GM12873 (cell line): ENCODE data around the gene CBX2.

Experiments used
- TF ChIP-seq, protein P1 (sequence below): IDR thresholded peaks from 2 replicates; pipeline ENCODE4 v1.5.1; 2012; ENCODE audit warnings: low read depth, mild to moderate bottlenecking, moderate library complexity, low read length, control low read depth; ENCODE audit not compliant: insufficient read depth; ENCODE audit errors: missing control alignments

CBX2 gene

DNA sequence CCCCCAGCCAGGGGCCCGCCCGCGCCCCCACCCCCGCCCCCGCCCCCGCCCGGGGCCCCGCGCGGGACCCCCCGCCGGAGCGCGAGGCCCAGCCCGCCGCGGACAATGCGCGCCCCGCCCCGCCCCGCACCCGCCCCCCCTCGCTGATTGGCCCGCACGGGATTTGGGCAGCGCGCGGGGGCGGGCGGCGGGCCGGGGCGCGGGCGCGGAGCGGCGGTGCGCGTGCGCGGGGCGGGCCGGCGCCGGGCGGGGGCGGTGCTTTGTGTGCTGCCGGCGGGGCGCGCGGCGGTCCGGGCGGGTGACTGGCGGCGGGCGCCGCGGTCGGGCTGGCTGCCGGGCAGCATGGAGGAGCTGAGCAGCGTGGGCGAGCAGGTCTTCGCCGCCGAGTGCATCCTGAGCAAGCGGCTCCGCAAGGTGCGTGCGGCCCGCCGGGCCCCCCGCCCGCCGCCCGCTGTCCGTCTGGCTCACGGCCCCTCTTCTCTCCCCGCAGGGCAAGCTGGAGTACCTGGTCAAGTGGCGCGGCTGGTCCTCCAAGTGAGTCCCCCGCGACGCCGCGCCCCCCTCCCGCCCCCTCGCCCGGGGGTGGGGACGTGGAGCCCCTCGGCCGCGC is at the start of gene CBX2:
CBX2 (plus strand) TSS at position 255 of the 610 bp plus-strand sequence; CDS start at position 343, 88 bp downstream.
- TF ChIP-seq, protein P1, sequence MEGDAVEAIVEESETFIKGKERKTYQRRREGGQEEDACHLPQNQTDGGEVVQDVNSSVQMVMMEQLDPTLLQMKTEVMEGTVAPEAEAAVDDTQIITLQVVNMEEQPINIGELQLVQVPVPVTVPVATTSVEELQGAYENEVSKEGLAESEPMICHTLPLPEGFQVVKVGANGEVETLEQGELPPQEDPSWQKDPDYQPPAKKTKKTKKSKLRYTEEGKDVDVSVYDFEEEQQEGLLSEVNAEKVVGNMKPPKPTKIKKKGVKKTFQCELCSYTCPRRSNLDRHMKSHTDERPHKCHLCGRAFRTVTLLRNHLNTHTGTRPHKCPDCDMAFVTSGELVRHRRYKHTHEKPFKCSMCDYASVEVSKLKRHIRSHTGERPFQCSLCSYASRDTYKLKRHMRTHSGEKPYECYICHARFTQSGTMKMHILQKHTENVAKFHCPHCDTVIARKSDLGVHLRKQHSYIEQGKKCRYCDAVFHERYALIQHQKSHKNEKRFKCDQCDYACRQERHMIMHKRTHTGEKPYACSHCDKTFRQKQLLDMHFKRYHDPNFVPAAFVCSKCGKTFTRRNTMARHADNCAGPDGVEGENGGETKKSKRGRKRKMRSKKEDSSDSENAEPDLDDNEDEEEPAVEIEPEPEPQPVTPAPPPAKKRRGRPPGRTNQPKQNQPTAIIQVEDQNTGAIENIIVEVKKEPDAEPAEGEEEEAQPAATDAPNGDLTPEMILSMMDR, result no peak

GRCh38 chr17:79728169-79728907 is 49.6 kb upstream of the CBX2 start:
- TF ChIP-seq, protein P1, result no peak

DNA sequence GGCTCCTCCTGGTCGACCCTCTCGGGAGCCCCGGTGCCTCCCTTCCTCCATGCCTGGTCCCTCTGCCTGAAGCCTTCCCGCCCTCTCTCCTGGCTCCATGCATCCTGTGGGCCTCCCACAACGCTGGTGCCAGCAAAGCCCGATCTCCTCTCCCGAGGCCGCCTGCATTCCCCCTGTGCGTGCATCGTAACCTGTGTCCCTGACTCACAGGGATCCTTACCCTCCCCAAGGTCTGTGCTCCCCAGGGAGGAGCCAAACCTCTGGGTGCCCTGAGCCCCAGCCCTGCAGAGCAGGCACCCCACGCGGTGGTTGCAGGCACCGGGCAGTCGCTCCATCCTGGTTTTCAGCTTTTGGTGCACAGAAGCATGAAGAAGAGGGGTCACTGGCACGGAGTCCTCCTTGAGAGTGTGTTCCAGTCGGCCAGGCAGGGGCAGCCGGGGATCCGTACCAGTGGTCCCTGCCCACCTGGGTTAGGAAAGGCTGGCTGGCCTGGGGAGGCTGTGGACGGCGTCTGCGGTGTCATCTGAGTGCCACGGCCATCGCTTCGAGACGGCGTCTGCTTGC is 49.0 kb upstream of the CBX2 start:
- TF ChIP-seq, protein P1, result no peak

- TF ChIP-seq, protein P1, result no peak
Measured at GRCh38 chr17:79729761-79730160, 48.2 kb upstream of the CBX2 start.

- TF ChIP-seq, protein P1, result no peak
Measured at GRCh38 chr17:79730437-79730768, 47.5 kb upstream of the CBX2 start.

DNA sequence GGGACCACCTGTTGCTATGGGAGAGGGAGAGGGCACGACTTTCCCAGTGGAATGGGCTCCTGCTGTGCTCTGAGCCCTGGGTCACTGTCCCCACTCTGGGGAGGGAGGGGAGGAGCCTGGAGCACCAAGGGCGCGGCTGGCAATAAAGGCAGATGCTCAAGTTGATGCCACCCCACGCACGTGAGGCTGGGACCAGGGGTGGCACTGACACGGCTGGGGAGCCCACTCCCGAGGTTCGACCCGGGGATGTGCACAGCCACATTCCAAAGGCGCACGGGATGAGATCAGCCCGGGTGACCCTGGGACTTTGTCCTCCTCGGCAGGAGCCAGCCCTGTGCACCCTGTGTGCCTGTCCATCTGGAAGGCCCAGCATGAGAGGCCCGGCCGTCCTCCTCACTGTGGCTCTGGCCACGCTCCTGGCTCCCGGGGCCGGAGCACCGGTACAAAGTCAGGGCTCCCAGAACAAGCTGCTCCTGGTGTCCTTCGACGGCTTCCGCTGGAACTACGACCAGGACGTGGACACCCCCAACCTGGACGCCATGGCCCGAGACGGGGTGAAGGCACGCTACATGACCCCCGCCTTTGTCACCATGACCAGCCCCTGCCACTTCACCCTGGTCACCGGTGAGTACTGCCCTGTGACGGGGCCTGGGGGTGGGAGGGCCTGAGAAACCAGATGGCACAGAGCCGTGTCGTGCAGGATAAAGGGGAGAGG is 47.0 kb upstream of the CBX2 start, which contains the start of gene ENPP7:
ENPP7 (plus strand) TSS at position 175 of the 715 bp plus-strand sequence; CDS start at position 372, 197 bp downstream.
- TF ChIP-seq, protein P1, result no peak

GRCh38 chr17:79732254-79732653 is 45.7 kb upstream of the CBX2 start:
- TF ChIP-seq, protein P1, result no peak
